ENCODE measurements around the gene TRNP1. TPM values are rescaled to one million over a fixed set of nuclear protein-coding genes. Genes with fewer than 3 reads are reported as not detected.

TRNP1 gene
- total and polyA plus RNA-seq, 10 of the 15 experiments (the other 5 are each of a cell fraction or from before 2014, with no cell fraction given): 0.13 TPM; not detected in 9

DNA sequence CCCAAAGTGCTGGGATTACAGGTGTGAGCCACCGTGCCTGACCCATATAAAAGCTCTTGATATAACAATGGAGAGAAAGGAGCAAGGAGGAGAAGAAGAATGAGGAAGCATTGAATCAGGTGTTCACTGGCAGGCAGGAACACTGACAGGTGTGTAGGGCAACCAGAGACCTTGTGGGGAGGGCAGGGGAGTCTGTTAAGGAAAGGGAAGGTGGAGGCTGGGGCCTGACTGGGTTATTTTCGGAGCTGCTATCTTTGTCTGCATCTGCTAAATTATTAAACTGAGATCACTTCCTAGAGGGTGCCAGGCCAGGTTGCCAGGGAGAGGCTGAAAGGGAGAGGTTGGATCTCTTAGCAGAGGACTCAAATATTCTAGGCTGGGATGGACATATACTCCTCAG lies 6.8 kb upstream of the TRNP1 start:
- intact Hi-C loops (cut with micrococcal nuclease; ENCODE audit: unreplicated experiment): no loop called here
- peaks cover 0 to 2% of the 10 kb centered on the region in 2 experiments; a peak in 1 of 4 replicates for H3K27me3 ChIP-seq (replicated peaks in 1 of 2; ENCODE audit: control insufficient read depth in 2 of 2, insufficient read depth in 2 of 2, low read length in 1 of 2)
- no peak overlapping the region for H3K9ac ChIP-seq (ENCODE audit: control insufficient read depth, insufficient read depth, low read length)
- no TSS peak for BruUV-seq (replicated peaks)
- H3K4me1 ChIP-seq (ENCODE audit: control insufficient read depth, insufficient read depth, low read length): no peaks in the 10 kb centered on the region
- ChIA-PET RAD21 (ENCODE audit: unreplicated experiment) (interaction anchor here (1.1 kb wide), 1 partner anchor 10 kb away, joined by 5 read pairs; no protein-coding TSS in a partner anchor), SMC1A (ENCODE audit: uncharacterized antibody, unreplicated experiment) (interaction anchor here (1.5 to 2.1 kb wide), 2 partner anchors 10 to 57 kb away, joined by 3 to 6 read pairs; no protein-coding TSS in a partner anchor), CTCF (interaction anchor here (1.0 to 1.6 kb wide), 3 partner anchors 18 to 310 kb away, joined by 3 to 5 read pairs (median 4); no protein-coding TSS in a partner anchor), POLR2A (no interaction called here)
- no peaks in the 10 kb centered on the region for H3K36me3 ChIP-seq (ENCODE audit: control insufficient read depth in 2 of 2, insufficient read depth in 2 of 2, low read length in 1 of 2)
- no peak for TF ChIP-seq KAT2A (conservative IDR thresholded peaks at IDR 0.05; ENCODE audit: control insufficient read depth, low read depth, low read length)
- TF ChIP-seq PAX8 (IDR thresholded peaks at IDR 0.05): no peak
- TF ChIP-seq TCF7 (IDR thresholded peaks at IDR 0.05; ENCODE audit: borderline replicate concordance): no peak
- TF ChIP-seq, protein P1, sequence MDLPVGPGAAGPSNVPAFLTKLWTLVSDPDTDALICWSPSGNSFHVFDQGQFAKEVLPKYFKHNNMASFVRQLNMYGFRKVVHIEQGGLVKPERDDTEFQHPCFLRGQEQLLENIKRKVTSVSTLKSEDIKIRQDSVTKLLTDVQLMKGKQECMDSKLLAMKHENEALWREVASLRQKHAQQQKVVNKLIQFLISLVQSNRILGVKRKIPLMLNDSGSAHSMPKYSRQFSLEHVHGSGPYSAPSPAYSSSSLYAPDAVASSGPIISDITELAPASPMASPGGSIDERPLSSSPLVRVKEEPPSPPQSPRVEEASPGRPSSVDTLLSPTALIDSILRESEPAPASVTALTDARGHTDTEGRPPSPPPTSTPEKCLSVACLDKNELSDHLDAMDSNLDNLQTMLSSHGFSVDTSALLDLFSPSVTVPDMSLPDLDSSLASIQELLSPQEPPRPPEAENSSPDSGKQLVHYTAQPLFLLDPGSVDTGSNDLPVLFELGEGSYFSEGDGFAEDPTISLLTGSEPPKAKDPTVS (IDR thresholded peaks at IDR 0.05; ENCODE audit: low read depth, low read length): no peak
- TF ChIP-seq, protein P2, sequence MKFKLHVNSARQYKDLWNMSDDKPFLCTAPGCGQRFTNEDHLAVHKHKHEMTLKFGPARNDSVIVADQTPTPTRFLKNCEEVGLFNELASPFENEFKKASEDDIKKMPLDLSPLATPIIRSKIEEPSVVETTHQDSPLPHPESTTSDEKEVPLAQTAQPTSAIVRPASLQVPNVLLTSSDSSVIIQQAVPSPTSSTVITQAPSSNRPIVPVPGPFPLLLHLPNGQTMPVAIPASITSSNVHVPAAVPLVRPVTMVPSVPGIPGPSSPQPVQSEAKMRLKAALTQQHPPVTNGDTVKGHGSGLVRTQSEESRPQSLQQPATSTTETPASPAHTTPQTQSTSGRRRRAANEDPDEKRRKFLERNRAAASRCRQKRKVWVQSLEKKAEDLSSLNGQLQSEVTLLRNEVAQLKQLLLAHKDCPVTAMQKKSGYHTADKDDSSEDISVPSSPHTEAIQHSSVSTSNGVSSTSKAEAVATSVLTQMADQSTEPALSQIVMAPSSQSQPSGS (IDR thresholded peaks at IDR 0.05; ENCODE audit: low read length): no peak
- TF ChIP-seq, protein P3, sequence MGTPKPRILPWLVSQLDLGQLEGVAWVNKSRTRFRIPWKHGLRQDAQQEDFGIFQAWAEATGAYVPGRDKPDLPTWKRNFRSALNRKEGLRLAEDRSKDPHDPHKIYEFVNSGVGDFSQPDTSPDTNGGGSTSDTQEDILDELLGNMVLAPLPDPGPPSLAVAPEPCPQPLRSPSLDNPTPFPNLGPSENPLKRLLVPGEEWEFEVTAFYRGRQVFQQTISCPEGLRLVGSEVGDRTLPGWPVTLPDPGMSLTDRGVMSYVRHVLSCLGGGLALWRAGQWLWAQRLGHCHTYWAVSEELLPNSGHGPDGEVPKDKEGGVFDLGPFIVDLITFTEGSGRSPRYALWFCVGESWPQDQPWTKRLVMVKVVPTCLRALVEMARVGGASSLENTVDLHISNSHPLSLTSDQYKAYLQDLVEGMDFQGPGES (IDR thresholded peaks at IDR 0.05): no peak
- TF ChIP-seq MXI1 (IDR thresholded peaks at IDR 0.05; ENCODE audit: low read depth, low read length): no peak
- no peak for TF ChIP-seq ZNF207 (IDR thresholded peaks at IDR 0.05; ENCODE audit: borderline replicate concordance)
- TF ChIP-seq SRF (IDR thresholded peaks at IDR 0.05; ENCODE audit: low read depth in 2 of 2, low read length in 2 of 2): no peak
- no peak for TF ChIP-seq NFXL1 (IDR thresholded peaks at IDR 0.05; ENCODE audit: borderline replicate concordance)
- TF ChIP-seq, protein P4, sequence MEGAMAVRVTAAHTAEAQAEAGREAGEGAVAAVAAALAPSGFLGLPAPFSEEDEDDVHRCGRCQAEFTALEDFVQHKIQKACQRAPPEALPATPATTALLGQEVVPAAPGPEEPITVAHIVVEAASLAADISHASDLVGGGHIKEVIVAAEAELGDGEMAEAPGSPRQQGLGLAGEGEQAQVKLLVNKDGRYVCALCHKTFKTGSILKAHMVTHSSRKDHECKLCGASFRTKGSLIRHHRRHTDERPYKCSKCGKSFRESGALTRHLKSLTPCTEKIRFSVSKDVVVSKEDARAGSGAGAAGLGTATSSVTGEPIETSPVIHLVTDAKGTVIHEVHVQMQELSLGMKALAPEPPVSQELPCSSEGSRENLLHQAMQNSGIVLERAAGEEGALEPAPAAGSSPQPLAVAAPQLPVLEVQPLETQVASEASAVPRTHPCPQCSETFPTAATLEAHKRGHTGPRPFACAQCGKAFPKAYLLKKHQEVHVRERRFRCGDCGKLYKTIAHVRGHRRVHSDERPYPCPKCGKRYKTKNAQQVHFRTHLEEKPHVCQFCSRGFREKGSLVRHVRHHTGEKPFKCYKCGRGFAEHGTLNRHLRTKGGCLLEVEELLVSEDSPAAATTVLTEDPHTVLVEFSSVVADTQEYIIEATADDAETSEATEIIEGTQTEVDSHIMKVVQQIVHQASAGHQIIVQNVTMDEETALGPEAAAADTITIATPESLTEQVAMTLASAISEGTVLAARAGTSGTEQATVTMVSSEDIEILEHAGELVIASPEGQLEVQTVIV (IDR thresholded peaks at IDR 0.05; ENCODE audit: borderline replicate concordance, partially characterized antibody): no peak
- H3K9me3 ChIP-seq (replicated peaks; ENCODE audit: control insufficient read depth, insufficient read depth, low read length): no peaks in the 10 kb centered on the region
- in situ Hi-C loops (cut with MboI): no loop called here
- DNase-seq (ENCODE audit: low read depth, low spot score): no peak
- H3K4me3 ChIP-seq: no peak overlapping the region
- no peak overlapping the region for H2AFZ ChIP-seq (ENCODE audit: control insufficient read depth, low read depth, low read length)
- H3K79me2 ChIP-seq (ENCODE audit: control insufficient read depth, insufficient read depth, low read length): no peaks in the 10 kb centered on the region
- H3K27ac ChIP-seq (ENCODE audit: control insufficient read depth, insufficient read depth): no peak overlapping the region
- H3K4me2 ChIP-seq (ENCODE audit: control insufficient read depth, insufficient read depth): no peak overlapping the region
- ATAC-seq: no peak
- WGBS (ENCODE audit: insufficient coverage, insufficient replicate concordance, low lambda C conversion rate, missing lambda C conversion rate): 0% methylated on average over 2 of the region's 2 CpGs
- no peak for FAIRE-seq
- H4K20me1 ChIP-seq (ENCODE audit: control insufficient read depth, insufficient read depth): no peaks in the 10 kb centered on the region

Measured in GM12878 (cell line).